HEK293T (cell line): ENCODE results near the gene KL.

Experiments
- CTCF ChIA-PET: fragments of 350-600 bp; formaldehyde crosslinking; extraction: SDS; loops from one replicate; lab custom pipeline; 2021; ENCODE audit warnings: antibody characterized with exemption, inconsistent platforms; lab: Yijun Ruan, JAX
- POLR2A ChIA-PET: fragments of 350-600 bp; formaldehyde crosslinking; extraction: SDS; loops from one replicate; lab custom pipeline; 2020; ENCODE audit warnings: antibody characterized with exemption, inconsistent platforms; lab: Yijun Ruan, JAX
- DNase-seq: peaks from one replicate; pipeline ENCODE4 v3.0.0; 2012; ENCODE audit warnings: mixed read lengths; ENCODE audit errors: extremely low spot score
- ARNT ChIP-seq: fragments of 450-650 bp; IDR thresholded peaks from 2 replicates; pipeline ENCODE4 v1.6.1; 2017; ENCODE audit warnings: mild to moderate bottlenecking
- BHLHE40 ChIP-seq: fragments of 450-650 bp; IDR thresholded peaks from 2 replicates; pipeline ENCODE4 v1.6.1; 2016; ENCODE audit warnings: mild to moderate bottlenecking, moderate library complexity, borderline replicate concordance
- CTBP1 ChIP-seq: fragments of 450-650 bp; IDR thresholded peaks from 2 replicates; pipeline ENCODE4 v1.6.1; 2016; ENCODE audit warnings: borderline replicate concordance
- ELF4 ChIP-seq: fragments of 450-650 bp; IDR thresholded peaks from 2 replicates; pipeline ENCODE4 v1.6.1; 2017; ENCODE audit warnings: antibody characterized with exemption
- FOXA1 ChIP-seq: fragments of 450-650 bp; IDR thresholded peaks from 2 replicates; pipeline ENCODE4 v1.6.1; 2016; ENCODE audit warnings: mild to moderate bottlenecking
- FOXK2 ChIP-seq: fragments of 450-650 bp; IDR thresholded peaks from 2 replicates; pipeline ENCODE4 v1.6.1; 2016; ENCODE audit warnings: mild to moderate bottlenecking
- FOXM1 ChIP-seq: fragments of 450-650 bp; IDR thresholded peaks from 2 replicates; pipeline ENCODE4 v1.6.1; 2017; ENCODE audit warnings: mild to moderate bottlenecking, borderline replicate concordance
- HDGF ChIP-seq: fragments of 450-650 bp; IDR thresholded peaks from 2 replicates; pipeline ENCODE4 v1.6.1; 2017; ENCODE audit warnings: antibody characterized with exemption, borderline replicate concordance
- L3MBTL2 ChIP-seq: fragments of 450-650 bp; conservative IDR thresholded peaks from 2 replicates; pipeline ENCODE4 v1.6.1; 2016; ENCODE audit warnings: mild to moderate bottlenecking
- LEF1 ChIP-seq: fragments of 450-650 bp; IDR thresholded peaks from 2 replicates; pipeline ENCODE4 v1.6.1; 2017; ENCODE audit warnings: mild to moderate bottlenecking, borderline replicate concordance
- NFRKB ChIP-seq: fragments of 450-650 bp; IDR thresholded peaks from 2 replicates; pipeline ENCODE4 v1.6.1; 2016; ENCODE audit warnings: mild to moderate bottlenecking, moderate library complexity
- SP1 ChIP-seq: fragments of 450-650 bp; IDR thresholded peaks from 2 replicates; pipeline ENCODE4 v1.6.1; 2017
- SUZ12 ChIP-seq: fragments of 450-650 bp; IDR thresholded peaks from 2 replicates; pipeline ENCODE4 v1.6.1; 2016; ENCODE audit warnings: mild to moderate bottlenecking
- TARDBP ChIP-seq: fragments of 450-650 bp; IDR thresholded peaks from 2 replicates; pipeline ENCODE4 v1.6.1; 2016
- ZNF384 ChIP-seq: fragments of 450-650 bp; IDR thresholded peaks from 2 replicates; pipeline ENCODE4 v1.6.1; 2016
- TF ChIP-seq, protein P1 (sequence below): fragments of 450-650 bp; IDR thresholded peaks from 2 replicates; pipeline ENCODE4 v1.6.1; 2016

The KL gene

DNA sequence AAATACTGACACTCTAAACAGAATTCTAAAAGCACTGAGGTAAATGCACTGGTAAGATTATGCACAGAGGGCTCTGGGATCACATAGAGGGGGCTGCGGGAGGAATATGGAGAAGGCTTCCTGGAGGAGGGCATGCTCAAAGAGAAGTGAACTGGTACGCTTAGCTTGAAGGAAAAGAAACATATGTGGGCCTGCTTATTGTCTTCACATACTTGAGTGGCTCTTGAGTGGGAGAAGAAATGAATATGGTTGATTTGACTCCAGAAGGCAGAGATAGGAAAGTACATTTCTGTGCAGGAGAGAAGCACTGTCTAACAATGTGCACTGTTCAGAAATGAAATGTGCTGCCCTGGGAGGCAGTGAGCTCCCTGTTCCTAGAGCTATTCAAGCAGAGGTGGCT is 91.1 kb downstream of the KL start:
- no peak for DNase-seq
- CTCF ChIA-PET, result no interaction called here
- POLR2A ChIA-PET, result no interaction called here
- TF ChIP-seq, protein P1, sequence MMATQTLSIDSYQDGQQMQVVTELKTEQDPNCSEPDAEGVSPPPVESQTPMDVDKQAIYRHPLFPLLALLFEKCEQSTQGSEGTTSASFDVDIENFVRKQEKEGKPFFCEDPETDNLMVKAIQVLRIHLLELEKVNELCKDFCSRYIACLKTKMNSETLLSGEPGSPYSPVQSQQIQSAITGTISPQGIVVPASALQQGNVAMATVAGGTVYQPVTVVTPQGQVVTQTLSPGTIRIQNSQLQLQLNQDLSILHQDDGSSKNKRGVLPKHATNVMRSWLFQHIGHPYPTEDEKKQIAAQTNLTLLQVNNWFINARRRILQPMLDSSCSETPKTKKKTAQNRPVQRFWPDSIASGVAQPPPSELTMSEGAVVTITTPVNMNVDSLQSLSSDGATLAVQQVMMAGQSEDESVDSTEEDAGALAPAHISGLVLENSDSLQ, result no peak
- TF ChIP-seq FOXA1 (no peak), ELF4 (no peak), FOXK2 (no peak), CTBP1 (no peak), NFRKB (no peak), TARDBP (no peak), FOXM1 (no peak), SP1 (no peak), ARNT (no peak), ZNF384 (no peak), HDGF (no peak)

DNA sequence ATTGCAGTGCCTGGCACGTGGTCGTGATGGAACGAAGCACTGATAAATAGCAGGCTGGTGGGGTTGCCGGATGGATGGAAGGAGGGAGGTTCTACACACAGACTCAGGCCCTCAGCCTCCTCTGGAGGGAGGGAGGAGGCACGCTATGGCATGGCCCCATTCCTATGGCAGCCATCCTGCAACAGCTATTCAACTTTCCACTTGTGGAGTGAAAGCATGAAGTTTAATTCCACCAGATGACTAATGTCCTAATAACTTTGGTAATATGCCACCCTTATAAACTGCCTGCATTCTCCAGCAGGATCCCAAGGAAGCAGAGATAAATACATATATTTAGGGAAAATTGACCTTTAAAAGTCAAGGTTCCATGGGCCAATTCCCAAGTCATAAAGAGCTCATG is 92.4 kb downstream of the KL start:
- ChIA-PET CTCF (no interaction called here), POLR2A (no interaction called here)
- no peak for DNase-seq
- TF ChIP-seq FOXA1 (no peak), FOXM1 (no peak), SUZ12 (no peak), NFRKB (no peak), ARNT (no peak), ELF4 (no peak), L3MBTL2 (no peak), LEF1 (no peak), CTBP1 (no peak), ZNF384 (no peak), HDGF (no peak), FOXK2 (no peak), SP1 (no peak), BHLHE40 (no peak)
- TF ChIP-seq, protein P1, result no peak

DNA sequence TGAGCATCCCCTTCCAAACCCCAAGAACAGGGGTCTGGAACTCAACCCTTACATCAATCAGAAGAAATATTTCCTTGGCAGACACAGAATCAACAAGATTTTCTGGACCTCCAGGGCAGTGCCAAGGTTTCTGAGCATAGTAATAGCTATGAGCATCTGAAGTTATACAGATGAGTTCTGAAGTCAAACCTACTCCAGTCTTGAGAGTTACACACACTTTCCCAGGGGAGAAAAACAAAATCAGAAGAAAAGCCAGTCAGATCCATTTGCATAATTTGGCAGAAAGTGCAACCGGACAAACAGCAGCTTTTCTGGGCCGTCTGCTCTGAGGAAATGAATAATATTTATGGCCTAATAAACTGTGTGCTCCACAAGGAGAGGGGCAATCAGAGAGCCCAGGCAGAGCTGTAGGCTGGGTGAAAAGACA is 93.1 kb downstream of the KL start:
- POLR2A ChIA-PET, result no interaction called here
- CTCF ChIA-PET, result no interaction called here
- DNase-seq, result no peak
- TF ChIP-seq ZNF384, result no peak

DNA sequence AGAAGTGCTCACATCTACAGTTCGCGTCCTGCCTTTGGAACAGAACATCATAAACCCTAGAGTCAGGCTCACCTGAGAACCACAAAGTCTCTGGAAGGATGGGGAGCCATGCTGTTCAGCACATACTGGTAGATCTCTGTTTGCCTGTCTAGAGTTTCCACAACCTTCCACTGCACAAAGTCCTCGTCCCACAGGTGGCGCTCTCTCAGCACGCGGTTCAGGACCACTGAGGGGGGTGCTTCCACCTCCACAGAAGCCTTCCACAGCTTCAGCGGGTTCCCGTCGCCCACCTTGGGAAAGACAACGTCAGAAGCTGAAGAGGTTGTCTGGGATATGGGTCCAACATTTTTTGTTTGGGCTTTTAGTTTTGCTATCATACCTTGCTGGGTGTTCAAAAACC is 93.6 kb downstream of the KL start:
- ChIA-PET POLR2A (no interaction called here), CTCF (no interaction called here)
- no peak for DNase-seq
- TF ChIP-seq ELF4 (no peak), L3MBTL2 (no peak), HDGF (no peak), CTBP1 (no peak)

DNA sequence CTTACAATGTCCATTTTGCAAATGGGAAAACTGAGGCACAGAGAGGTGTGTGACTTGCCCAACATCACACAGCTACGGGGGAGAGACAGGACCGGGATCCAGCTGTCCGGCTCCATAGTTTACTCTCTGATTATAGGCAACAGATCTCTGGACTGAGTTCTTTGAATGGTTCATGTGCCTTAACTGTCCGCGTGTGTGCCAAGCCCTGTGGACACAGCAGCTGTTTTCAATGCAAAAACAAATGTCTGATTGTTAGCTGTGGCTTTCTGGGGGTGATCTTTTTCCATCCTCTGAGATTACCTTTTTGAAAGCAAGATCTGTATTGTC is 94.1 kb downstream of the KL start:
- CTCF ChIA-PET, result no interaction called here
- DNase-seq, result no peak
- POLR2A ChIA-PET, result no interaction called here
- TF ChIP-seq SUZ12 (no peak), ZNF384 (no peak), FOXA1 (no peak), NFRKB (no peak), SP1 (no peak), ELF4 (no peak), BHLHE40 (no peak), FOXM1 (no peak), CTBP1 (no peak), FOXK2 (no peak), TARDBP (no peak), ARNT (no peak), HDGF (no peak), L3MBTL2 (no peak), LEF1 (no peak)
- TF ChIP-seq, protein P1, result no peak

DNA sequence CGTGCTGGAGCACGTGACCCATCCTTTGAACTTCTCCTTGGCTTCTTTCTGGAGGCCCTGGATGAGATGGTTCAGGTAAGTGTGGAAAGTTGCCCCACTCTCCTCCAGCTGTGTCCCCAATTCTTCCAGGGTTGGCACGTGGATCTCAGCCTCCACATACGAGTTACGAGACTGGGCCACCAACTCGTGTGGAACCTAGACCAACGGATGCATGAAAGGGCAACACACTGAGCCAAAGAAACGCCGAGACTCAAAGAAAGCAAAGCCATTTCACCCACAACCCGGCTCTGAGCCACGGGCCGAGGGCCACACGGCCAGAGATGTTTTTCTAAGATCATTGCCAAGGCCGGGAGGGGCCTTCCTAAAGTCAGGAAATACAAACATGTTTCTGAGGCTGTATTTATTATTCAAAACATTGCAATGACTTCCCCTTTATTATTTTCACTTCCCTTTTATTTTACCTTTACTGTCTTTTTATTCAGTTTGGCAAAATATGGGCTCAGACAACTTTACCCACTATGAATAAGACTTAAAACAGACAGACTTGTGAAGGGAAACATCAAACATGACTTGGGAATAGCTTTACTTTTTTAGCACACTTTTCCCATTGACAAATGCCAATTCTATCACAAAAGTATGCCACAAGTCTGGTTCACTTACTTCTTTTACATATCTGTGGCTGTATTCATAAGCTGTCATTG is 94.6 kb downstream of the KL start:
- TF ChIP-seq CTBP1, result no peak
- no peak for TF ChIP-seq L3MBTL2
- no peak for TF ChIP-seq TARDBP
- TF ChIP-seq FOXM1, result no peak
- TF ChIP-seq SP1, result no peak
- no peak for TF ChIP-seq NFRKB
- no peak for TF ChIP-seq LEF1
- TF ChIP-seq ZNF384, result no peak
- DNase-seq, result no peak
- ChIA-PET CTCF (no interaction called here), POLR2A (no interaction called here)
